ENCODE data around the gene S1PR4. TPM values are rescaled to one million over a fixed set of nuclear protein-coding genes. Genes with fewer than 3 reads are reported as not detected.
"Not testable (repeated sequence)": the region's sequence is repeated elsewhere in the genome, so short reads cannot be mapped to it uniquely, and the experiment has no call there.

S1PR4 gene
- total and polyA plus RNA-seq, 2 experiments from 2014 or later: not detected

DNA sequence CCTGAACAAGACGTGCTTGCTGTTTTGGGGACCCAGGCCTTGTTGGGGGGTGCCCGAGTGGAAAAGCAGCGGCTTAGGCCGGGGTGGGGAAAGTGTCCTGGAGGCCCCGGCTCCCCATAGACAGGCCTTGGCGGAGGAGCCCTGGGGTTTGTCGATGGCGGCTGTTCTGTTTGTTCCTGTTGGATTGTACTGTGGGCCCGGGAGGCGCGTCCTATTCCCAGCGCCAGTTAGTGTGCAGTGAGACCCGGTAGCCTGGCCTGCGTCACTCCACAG is 18.3 kb downstream of the S1PR4 start:
- Histone ChIP-seq H3K4me3 (no peak overlapping the region), H3K36me3 (no peaks in the 10 kb centered on the region), H3K27me3 (no peaks in the 10 kb centered on the region), H3K27ac (no peak overlapping the region), H3K4me1 (ENCODE audit: low read depth) (no peaks in the 10 kb centered on the region), H3K9me3 (ENCODE audit: low read depth) (no peaks in the 10 kb centered on the region)
- TF ChIP-seq, protein P1, sequence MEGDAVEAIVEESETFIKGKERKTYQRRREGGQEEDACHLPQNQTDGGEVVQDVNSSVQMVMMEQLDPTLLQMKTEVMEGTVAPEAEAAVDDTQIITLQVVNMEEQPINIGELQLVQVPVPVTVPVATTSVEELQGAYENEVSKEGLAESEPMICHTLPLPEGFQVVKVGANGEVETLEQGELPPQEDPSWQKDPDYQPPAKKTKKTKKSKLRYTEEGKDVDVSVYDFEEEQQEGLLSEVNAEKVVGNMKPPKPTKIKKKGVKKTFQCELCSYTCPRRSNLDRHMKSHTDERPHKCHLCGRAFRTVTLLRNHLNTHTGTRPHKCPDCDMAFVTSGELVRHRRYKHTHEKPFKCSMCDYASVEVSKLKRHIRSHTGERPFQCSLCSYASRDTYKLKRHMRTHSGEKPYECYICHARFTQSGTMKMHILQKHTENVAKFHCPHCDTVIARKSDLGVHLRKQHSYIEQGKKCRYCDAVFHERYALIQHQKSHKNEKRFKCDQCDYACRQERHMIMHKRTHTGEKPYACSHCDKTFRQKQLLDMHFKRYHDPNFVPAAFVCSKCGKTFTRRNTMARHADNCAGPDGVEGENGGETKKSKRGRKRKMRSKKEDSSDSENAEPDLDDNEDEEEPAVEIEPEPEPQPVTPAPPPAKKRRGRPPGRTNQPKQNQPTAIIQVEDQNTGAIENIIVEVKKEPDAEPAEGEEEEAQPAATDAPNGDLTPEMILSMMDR (IDR thresholded peaks at IDR 0.05; ENCODE audit: low read depth, low read length): no peak
- no peak for DNase-seq (ENCODE audit: low read depth in 1 of 2, low spot score in 1 of 2)

DNA sequence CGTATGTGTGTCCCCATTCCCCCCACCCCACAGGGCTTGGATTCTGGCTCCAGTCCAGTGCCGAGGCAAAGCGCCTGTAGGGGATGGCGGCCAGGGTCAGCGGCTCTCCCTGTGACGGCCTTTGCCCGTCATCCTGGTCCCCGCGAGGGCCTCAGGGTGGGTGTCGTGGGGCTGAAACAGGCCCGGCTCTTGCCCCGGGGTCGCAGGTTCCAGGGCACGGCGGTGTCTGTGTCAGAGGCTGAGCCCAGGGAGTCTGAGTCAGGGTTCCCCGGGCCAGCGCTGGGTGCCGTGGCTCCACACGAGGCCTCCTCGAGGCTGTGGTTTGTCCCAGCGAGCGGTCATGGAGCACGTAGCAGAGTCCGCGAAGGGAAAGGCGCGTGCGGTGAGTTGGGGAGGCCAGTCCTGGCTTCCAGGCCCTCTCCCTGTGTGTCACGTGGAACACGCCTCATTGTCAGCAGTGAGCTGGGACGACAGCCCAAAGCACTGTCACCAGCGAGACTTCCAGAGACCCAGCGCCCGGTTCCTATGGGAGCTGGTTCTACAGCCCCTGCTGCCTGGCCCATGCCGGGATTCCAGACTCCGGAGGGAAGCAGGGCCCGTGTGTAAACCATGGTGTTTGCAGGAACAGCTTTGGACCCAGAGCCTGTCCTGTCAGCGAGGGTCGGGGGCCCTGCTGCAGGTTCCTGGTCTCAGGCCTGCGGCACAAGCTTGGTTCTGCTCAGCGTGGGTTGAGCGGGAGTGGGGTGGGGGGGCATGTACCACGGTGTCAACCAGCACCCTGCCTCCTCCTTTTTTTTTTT is 20.5 kb downstream of the S1PR4 start:
- Histone ChIP-seq H3K4me3 (no peak overlapping the region), H3K27me3 (no peaks in the 10 kb centered on the region), H3K27ac (no peak overlapping the region), H3K4me1 (ENCODE audit: low read depth) (no peaks in the 10 kb centered on the region), H3K36me3 (no peaks in the 10 kb centered on the region), H3K9me3 (ENCODE audit: low read depth) (no peaks in the 10 kb centered on the region)
- TF ChIP-seq, protein P1 (IDR thresholded peaks at IDR 0.05; ENCODE audit: low read depth, low read length): no peak
- no peak for DNase-seq (ENCODE audit: low read depth in 1 of 2, low spot score in 1 of 2)

DNA sequence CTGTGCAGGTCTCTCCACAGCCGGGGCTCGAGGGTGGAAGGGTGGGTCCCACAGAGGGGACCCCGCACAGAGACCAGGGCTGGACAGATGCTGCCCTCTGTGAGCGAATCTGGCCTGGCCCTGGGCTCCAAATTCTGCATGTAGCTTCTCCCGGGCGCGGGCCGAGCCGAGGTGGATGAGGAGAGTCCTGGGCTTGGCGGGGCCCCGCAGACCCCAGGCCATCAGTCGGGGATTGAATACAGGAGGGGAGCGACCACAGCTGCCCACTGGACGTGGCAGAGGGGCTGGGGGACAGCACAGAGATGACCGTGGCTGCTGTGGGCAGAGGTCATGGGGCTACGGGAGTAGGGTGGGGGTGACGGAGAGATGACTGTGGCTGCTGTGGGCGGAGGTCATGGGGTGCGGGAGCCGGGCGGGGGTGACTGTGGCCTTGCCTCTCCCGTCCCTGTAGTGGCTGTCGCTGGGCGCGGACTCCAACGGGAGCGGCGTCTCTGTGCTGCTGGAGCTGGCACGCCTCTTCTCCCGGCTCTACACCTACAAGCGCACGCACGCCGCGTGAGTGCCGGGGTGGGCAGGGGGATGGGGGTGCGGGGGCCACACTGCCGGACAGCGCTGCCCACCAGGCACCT is 22.6 kb downstream of the S1PR4 start:
- H3K27ac ChIP-seq: no peak overlapping the region
- H3K4me3 ChIP-seq: no peak overlapping the region
- H3K4me1 ChIP-seq (ENCODE audit: low read depth): no peaks in the 10 kb centered on the region
- no peaks in the 10 kb centered on the region for H3K9me3 ChIP-seq (ENCODE audit: low read depth)
- H3K27me3 ChIP-seq: no peaks in the 10 kb centered on the region
- no peaks in the 10 kb centered on the region for H3K36me3 ChIP-seq
- TF ChIP-seq, protein P1 (IDR thresholded peaks at IDR 0.05; ENCODE audit: low read depth, low read length): no peak
- DNase-seq (ENCODE audit: low read depth in 1 of 2, low spot score in 1 of 2): no peak

DNA sequence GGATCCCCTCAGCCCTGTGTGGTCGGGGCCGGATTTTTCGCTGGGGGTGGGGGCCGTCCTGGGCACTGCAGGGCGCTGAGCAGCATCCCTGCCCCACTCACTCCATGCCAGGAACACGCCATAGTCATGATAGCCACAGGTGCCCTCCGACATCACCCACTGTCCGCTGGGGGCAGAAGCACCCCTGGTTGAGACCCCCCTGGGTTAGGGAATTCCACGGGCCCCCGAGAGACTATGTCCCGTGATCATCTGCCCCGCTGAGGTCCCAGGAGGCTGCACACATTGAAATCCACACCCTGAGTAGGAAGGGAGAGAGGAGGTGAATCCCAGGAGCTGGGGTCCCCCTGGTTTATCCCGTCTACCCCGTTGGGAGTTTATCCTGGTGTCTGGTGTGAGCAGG is 23.3 kb downstream of the S1PR4 start:
- H3K9me3 ChIP-seq (ENCODE audit: low read depth): no peaks in the 10 kb centered on the region
- no peak for DNase-seq (ENCODE audit: low read depth in 1 of 2, low spot score in 1 of 2)
- H3K4me3 ChIP-seq: no peak overlapping the region
- no peaks in the 10 kb centered on the region for H3K27me3 ChIP-seq
- H3K27ac ChIP-seq: no peak overlapping the region
- TF ChIP-seq, protein P1 (IDR thresholded peaks at IDR 0.05; ENCODE audit: low read depth, low read length): no peak
- H3K4me1 ChIP-seq (ENCODE audit: low read depth): no peaks in the 10 kb centered on the region
- peaks cover under 1% of the 10 kb centered on the region for H3K36me3 ChIP-seq

DNA sequence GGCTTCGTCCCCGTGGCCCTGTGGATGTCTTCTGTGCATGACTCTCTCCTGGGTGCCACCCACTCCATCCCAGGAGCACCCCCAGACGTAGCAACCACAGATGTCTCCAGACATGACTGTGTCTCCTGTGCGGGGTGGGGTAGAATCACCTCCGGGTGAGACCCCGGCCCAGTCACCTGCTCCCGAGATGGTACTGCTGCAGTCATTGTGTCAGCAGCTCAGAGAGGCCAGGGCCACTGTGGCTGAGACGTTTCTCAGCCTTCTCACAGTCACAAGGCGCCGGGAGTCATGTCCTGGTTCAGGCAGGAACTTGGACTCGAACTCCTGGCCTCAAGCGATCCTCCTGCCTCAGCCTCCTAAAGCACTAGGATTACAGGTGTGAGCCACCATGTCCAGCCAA is 23.8 kb downstream of the S1PR4 start:
- no peaks in the 10 kb centered on the region for H3K4me1 ChIP-seq (ENCODE audit: low read depth)
- DNase-seq (ENCODE audit: low read depth in 1 of 2, low spot score in 1 of 2): no peak
- peaks cover 4% of the 10 kb centered on the region for H3K36me3 ChIP-seq
- H3K4me3 ChIP-seq: no peak overlapping the region
- H3K27me3 ChIP-seq: no peaks in the 10 kb centered on the region
- TF ChIP-seq, protein P1 (IDR thresholded peaks at IDR 0.05; ENCODE audit: low read depth, low read length): no peak
- H3K27ac ChIP-seq: no peak overlapping the region
- H3K9me3 ChIP-seq (ENCODE audit: low read depth): no peaks in the 10 kb centered on the region

DNA sequence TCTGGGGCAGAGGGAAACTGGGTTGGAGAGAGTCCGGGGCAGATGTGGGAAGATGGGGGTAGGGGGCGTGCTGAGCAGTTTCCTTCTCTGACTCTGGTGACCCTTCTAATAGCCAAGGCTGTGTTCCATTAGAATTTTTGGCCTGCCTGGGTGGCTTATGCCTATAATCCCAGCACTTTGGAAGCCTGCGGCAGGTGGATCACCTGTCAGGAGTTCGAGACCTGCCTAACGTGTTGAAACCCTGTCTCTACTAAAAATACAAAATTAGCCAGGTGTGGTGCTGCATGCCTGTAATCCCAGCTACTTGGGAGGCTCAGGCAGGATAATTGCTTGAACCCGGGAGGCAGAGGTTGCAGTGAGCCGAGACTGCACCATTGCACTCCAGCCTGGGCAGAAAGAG is 24.3 kb downstream of the S1PR4 start:
- H3K9me3 ChIP-seq (ENCODE audit: low read depth); H3K4me3 ChIP-seq; H3K36me3 ChIP-seq; DNase-seq (ENCODE audit: low read depth in 1 of 2, low spot score in 1 of 2); H3K27ac ChIP-seq; H3K4me1 ChIP-seq (ENCODE audit: low read depth); H3K27me3 ChIP-seq: not testable (repeated sequence)
